HG03442 (cell line): ENCODE results near the gene PDE6H.

Source experiments
- ATAC-seq: cut with Tn5 transposase; IDR thresholded peaks from one replicate; pipeline ENCODE4 v1.9.1; 2021; ENCODE audit warnings: mild to moderate bottlenecking, moderate library complexity; ENCODE audit not compliant: unreplicated experiment

The PDE6H gene

DNA sequence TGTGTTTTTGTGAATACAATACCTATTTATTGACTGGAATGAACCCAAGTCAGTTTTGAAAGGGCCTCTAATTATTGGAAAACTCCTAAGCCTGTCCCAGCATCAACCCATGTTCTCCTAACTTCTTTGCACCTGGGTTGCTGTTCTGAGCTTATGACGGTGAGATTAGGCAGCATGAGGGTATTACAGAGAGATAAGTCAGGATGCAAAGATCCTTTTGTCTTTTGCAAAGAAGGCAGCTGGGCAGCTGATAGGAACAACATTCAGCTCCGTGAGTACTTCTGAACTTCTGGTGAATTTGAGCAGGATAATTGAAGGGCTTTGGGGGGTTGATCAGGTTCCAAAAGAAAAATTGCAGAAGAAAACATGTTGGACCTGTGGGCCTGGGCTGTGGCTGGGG is at the start of gene PDE6H:
PDE6H (plus strand) TSS at position 227 of the 400 bp plus-strand sequence. CDS start 4,971 bp downstream, outside the sequence.
- ATAC-seq: no peak

DNA sequence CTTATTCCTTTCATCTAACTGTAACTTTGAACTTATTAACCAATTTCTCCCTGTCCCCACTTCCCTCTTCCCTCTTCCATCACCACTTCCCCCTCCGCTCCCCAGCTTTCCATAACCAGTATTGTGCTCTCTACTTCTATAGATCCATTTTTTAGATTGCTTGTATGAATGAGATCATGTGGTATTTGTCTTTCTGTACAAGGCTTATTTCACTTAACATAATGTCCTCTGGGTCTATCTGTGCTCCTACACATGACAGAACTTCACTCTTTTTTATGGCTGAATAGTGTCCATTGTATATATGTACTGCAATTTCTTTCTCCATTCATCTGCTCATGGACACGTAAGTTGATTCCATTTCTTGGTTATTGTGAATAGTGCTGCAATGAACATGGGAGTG is 48.9 kb upstream of the PDE6H start:
- ATAC-seq: no peak

DNA sequence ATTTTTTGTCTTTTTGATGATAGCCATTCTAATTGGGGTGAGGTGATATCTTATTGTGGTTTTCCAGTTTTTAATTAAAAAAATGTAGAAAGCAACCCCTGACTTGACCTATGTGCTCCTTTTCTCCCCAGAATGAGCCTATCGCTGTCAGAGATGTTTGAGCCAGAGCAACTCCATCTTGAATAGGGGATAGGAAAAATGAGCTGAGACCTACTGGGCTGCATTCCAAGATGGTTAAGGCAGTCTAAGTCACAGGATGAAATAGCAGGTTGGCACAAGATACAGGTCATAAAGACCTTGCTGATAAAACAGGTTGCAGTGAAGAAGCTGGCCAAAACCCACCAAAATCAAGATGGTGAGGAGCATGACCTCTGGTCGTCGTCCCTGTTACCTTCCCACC is 48.3 kb upstream of the PDE6H start:
- ATAC-seq: no peak

DNA sequence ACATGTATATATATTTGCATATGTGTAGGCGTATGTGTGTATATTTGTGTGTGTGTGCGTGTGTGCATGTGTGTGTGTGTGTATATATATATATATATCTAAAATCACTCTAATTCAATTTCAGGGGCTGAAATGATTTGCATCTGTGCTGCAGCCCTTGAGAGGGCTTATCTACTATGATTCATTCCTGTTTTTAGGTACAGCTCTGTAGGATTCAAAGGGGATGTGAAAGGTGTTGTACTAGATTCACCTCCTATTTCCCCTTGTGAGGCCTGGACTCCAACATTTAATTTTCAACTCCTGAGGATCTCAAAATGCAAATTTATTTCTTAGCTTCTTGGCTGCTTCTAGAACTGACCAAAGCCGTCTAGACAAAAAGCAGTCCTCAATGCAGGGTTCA is 45.6 kb upstream of the PDE6H start:
- no peak for ATAC-seq

DNA sequence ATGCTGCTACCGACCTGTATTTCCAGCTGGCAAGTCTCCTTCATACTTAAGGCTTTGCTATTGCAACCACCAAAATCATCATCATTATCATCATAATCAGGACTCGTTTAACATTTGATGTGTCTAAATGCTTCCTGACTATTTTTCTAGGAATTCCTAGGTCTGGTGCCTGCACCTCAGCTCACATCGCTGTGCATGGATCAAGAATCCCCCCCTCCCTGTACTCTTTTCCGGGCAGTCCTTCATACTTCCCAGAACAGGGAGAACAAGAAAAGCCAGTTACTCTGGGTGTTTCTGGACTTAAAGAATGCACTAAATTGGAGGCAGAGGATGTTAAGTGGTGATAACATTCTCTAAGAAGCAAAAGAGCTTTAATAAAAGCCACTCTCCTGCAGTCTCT is 43.9 kb upstream of the PDE6H start:
- ATAC-seq: no peak

DNA sequence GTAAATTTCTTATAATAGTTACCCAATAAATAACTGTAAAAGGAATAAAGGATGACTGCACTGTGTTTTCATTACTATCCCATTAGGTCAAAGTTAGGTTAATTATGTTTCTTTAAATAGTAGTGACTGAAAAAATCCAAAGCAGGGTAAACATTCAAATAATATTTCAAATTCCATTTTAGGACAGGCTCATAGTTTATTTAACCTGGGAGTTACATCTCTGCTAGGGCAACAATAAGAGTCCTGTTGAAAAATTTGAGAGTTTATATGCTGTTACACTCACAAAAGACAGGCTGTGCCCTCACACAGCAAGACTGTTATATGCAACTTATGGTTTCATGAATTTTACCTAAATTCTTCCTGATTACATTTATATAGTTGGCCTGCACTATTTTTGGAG is 42.5 kb upstream of the PDE6H start:
- ATAC-seq: no peak

DNA sequence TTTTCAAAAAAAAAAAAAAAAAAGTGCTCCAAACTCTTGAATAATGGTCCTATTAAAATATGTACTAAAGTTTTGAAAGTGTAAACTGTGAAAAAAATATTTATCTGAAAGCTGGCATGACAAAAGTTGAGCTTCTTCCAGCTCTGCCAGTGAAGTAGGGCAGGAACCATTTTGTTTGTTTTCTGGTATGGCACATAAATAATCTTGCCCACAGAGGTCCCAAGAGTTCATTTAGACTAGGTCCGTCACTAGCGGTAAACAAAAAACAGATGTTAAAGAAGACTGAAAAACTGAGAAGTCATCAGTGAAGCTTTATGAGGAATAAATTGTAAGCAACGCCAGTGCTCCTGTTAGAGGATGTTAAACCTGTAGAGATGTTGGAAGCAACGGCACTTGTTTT is 41.5 kb upstream of the PDE6H start:
- no peak for ATAC-seq

DNA sequence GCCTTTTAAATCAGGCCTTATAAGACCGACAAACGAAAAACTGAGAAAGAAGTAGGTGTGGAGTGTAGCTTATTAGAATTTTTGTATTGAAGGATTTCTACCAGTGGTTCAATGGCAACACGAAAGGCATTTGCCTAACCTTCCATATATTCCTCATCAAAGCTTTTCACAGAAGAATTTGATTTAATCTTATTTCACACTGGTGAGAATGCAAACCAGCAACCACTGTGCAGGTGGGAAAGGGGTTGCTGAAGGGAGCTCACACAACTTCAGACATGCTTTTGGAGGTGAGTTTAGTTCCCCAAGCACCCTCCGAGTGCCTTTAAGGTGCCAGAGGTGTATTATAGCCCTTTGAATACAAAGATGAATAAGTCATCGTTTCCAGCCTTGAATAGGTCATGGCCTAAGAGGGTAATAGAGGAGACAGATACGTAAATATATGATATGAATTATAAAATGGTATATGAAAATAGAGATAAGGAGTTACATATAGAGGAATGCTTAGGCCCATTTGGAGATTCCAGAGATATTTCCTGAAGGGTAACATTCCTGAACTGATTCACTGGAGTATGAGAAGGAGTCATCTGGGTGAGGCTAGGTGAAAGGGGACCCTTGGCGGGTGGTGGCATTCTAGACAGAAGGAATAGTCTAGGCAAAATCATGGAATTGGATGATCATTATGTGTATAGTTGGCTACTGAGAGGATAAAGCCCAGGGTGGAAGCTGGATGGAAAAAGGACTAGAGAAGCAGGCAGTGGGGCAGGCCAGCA is 40.9 kb upstream of the PDE6H start:
- no peak for ATAC-seq

DNA sequence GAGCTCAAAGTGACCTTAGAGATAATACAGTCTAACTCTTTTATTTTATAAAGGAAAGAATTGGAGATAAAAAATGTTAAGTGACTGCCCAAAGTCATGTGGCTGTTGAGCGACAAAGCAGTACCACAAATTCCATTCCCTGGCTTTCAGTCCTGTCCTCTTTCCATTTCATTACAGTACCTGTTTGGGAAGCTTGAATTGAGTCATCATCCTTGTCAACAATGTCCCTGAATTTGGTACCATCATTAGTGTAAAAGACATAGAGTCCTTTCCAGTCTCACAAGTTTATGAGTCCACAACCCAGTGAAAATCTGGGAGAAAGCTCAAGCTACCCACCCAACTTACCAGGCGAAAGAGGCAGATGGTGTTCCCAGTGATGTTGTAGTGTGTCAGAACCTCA is 38.3 kb upstream of the PDE6H start:
- ATAC-seq: no peak

DNA sequence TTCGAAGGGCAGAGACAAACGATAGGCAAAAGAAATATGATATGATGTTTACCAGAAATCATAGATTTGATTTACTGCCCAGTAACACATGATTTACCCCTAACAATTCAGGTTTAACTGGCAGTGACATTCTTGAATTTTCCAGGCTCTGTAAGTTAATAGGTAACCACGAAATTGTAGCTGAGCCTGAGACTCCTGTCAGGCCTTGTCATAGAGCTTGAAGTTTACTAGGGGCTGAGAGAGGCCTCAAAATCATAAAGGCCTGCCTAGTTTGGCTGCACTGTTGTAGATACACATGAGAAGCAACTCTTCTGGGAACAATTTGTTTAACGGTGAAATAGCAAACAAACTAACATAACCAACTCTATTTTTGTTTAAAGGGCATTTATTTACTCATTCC is 37.8 kb upstream of the PDE6H start:
- ATAC-seq: no peak

DNA sequence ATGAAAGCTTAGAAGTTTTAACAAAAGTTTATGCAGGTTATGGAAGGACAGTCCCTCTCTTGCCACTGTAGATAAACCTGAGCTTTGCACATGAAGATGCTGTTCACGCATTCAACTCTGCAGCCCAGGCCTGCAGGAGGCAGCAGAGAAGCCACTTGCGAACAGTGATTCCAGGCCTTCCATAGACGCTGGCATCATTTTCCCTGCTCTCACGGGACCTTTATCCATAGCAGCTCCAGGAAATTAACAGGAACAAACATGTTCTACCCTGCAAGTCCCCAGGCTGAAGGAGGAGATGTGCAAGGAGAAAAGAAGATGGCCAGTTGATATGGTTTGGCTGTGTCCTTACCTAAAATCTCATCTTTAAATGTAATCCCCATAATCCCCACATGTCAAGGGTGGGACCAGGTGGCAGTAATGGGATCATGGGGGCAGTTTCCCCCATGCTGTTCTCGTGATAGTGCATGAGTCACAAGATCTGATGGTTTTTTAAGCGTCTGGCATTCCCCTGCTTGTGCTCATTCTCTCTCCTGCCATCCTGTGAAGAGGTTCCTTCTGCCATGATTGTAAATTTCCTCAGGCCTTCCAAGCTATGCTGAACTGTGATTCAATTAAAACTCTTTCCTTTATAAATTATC is 36.5 kb upstream of the PDE6H start:
- ATAC-seq: no peak

DNA sequence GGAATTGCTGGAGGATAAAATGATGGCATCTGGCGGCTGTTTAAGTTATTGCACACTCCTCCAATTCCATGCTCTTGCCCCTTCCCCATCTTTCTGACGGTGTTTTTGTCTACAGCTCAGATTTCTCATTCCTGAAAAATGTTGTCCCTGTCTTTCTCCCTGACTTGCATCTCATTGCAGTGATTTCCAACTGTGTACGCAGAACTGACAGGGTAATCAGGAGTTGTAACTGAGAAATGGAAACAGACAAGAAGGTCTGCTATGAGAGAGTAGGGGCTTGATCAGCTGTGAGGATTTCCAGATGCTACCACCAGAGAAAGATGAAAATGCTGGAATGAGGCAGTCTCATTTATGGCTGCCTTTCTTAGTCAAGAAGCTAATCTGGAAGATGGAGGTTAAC is 35.8 kb upstream of the PDE6H start:
- ATAC-seq: no peak

DNA sequence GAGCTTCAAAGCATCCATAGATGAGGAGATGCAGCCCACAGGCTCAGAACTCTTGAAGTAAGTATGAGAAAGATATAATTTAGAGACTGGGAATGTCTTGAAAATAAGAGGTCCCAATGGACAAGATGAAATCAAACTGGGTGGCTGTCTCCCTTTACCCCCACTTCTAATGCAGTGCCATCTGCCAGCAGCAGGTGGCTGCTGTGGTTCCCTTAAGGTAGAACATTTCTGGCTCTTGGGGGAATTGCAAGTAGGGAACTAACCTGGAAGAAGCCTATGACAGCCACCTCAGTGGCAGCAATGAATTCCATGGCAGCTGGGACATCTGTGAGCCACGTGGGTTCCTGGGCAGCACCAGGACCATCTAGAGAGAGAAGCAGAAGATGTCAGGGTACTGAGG is 35.2 kb upstream of the PDE6H start:
- no peak for ATAC-seq

DNA sequence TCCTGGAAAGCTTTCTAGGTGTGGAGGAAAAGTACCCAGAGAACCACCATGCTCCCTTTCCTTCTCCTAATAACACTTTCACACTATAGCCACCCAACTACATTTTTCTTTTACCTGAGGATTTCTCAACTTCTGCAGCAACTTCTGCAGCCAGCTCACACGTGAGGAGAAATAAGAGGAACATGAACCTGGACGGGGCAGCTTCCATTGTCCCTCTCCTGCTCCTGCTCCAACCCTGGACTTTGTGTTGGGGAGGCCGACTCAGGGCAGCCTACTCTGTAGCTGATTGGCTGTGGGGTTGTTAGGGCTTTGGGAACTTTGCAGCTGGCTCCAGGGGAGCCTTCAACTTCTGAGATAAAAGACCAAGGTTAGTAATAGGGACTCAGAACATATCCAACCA is 34.5 kb upstream of the PDE6H start, which contains the start of gene ERP27:
ERP27 (minus strand) TSS at position 237 of the 400 bp plus-strand sequence; CDS start at position 208, 29 bp downstream.
- no peak for ATAC-seq

DNA sequence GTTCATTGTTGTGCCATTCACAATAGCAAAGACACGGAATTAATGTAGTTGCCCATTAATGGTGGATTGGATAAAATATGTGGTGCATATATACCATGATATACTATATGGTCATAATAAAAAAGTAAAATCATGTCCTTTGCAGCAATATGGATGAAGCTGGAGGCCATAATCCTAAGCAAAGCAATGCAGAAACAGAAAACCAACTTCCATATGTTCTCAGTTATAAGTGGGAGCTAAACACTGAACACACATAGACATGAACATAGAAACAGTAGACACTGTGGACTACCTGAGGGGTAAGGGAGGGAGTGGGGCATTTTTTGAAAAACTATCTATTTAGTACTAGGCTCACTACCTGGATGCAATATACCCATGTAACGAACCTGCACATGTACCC is 31.5 kb upstream of the PDE6H start:
- no peak for ATAC-seq

DNA sequence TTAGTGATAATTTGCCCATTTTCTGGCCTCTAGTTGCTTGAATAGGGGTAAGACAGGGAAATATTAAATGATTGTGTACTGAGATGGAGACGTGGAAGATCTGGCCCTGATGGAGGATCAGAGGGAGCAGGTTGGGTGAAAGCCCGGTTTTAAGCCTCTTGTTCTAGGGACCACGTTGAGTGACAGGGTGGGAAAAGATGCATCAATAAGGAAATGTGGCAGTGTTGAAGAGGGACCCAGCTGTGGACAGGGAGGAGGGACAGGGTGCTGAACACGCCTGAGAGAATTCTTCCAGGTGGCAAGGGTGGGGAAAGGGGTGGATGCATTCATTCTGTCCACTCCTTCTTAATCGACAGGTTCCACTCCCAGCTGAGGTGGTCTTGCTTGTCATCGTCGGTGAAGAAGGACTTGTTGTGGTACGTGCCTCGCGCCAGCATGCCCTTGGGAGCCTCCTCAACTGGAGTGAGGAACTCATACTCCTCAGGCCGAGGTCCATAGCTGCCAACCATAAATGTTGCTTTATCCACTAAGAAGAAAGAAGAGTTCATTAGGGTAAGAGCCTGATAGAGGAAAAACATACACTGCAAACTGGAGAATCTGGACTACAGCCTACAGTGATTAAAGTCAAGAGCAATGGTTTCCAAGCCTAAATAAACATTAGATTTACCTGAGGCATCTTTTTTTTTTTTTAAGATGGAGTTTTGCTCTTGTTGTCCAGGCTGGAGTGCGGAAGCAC is 30.5 kb upstream of the PDE6H start:
- ATAC-seq: no peak

DNA sequence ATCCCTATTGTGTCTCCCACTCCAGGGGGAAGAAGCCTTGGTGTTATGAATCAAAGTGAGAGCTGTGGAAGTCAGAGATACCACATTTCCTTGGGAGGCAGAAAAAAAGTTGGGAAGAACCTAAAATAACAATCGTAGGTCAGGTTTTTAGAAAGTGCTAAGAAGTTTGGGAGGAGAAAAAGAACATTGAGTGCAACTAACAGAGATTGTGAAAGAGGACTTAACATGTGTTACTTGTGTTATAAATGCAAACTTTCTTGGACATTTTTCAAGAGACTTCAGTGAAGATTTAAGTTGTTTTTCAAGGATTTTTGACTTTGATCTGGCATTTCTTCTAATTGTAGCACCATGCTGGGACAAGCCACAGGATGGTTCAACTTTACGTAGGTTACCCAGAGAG is 26.7 kb upstream of the PDE6H start:
- ATAC-seq: no peak

DNA sequence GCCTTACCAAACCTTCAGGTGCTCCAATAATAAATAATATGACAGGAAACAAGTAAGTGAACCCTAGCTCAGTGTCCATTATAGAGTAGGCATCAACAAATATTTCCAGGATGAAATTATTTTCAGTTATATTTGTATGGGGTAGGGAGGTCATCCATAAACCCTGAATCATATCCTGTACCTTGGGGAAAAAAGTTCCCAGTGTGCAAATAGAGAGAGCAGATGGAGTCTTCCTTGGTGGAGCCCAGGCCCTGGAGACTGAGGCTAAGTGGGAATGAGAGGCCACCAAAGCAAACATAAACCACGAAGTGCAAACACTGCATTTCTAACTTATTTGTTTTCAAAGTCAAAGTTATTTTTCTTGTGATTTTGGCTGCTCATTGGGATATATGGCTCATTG is 26.0 kb upstream of the PDE6H start:
- no peak for ATAC-seq

DNA sequence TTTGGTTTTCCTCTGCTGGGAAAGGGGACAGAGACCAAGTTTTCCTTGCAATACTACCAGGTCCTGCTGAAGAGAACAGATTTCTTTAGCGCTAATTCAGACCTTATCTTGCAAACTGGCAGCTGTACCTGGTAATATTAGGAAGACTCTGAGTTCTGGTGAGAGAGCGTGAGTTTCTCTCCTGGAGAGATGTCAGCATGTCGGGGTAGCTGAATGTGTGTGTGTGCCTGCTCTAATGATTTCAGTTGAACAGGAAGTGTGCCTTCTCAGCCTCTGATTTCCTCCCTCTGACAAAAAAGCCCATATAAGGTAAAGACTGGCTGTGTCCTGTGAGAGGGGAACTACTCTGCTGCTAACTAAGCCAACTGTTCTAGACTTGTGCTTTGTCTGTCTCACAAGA is 24.2 kb upstream of the PDE6H start:
- ATAC-seq: peak; percentile 89

DNA sequence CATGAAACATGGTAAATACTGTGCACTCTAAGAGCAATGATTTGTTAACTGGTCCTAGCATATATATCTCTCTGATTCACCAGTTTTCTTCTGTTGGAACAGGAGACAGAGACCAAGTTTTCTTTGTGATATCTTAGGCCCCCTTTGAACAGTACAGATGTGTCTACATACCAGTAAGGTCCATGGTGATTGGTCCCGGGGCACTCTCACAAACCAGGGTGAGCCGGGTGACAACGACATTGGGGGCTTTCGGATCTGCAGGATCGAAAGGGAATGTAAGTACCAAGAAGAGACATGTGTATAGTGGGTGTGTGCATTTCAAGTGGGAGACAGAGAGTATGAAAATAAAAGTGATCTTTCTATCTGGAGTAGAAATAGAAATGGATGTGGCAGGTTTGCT is 23.2 kb upstream of the PDE6H start:
- ATAC-seq: no peak

DNA sequence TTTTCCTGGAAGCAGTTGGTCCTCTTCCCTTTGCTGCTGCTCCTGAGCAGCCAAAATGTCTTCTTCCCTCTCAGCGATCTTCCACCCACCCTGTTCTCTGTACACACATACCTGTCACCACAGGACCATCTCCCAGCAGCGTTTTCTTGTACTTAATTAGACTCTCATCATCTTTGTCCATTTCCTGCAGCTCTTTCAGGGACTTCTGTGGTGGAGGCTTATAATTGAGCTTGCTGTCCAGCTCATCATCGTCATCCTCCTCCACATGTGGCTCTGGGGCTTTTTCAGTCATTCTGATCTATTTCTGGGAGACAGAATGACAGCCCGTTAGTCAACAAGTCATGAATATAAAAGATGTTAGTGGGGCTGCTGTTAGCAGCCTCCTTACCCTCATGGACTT is 22.4 kb upstream of the PDE6H start:
- ATAC-seq: peak; percentile 15
